Daoy (cell line): Measurements from ENCODE around the gene SRF. TPM values are rescaled to one million over a fixed set of nuclear protein-coding genes. Genes with fewer than 3 reads are reported as not detected.

ENCODE experiments used
- DNase-seq: peaks from one replicate; pipeline ENCODE4 v3.0.0-alpha.2; 2015; ENCODE audit warnings: low read depth
- total RNA-seq: library from RNA; depleted of rRNA; stranded (reverse); fragments of >200 nt; shearing (Covaris generic); gene quantifications from 2 replicates; pipeline ENCODE4 v1.2.3, GENCODE V29; 2014

The SRF gene
- total RNA-seq, 1 experiment from 2014 or later: 27.4 TPM

GRCh38 chr6:43147691-43148477 lies 23.2 kb upstream of the SRF start:
- DNase-seq: no peak

DNA sequence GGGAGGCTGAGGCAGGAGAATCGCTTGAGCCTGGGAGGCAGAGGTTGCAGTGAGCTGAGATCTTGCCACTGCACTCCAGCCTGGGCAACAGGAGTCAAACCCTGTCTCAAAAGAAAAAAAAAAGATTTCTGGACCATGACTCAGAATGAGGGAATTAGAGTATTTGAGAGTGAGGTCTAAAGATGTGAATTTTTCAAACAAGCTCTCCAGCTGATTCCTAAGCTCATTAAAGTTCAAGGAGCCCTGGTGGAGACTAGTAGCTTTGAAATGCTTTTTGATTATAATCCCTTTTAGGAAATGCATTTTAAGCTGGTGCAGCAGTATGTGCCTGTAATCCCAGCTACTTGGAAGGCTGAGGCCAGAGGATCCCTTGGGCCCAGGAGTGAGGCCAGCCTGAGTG lies 21.8 kb upstream of the SRF start:
- no peak for DNase-seq

DNA sequence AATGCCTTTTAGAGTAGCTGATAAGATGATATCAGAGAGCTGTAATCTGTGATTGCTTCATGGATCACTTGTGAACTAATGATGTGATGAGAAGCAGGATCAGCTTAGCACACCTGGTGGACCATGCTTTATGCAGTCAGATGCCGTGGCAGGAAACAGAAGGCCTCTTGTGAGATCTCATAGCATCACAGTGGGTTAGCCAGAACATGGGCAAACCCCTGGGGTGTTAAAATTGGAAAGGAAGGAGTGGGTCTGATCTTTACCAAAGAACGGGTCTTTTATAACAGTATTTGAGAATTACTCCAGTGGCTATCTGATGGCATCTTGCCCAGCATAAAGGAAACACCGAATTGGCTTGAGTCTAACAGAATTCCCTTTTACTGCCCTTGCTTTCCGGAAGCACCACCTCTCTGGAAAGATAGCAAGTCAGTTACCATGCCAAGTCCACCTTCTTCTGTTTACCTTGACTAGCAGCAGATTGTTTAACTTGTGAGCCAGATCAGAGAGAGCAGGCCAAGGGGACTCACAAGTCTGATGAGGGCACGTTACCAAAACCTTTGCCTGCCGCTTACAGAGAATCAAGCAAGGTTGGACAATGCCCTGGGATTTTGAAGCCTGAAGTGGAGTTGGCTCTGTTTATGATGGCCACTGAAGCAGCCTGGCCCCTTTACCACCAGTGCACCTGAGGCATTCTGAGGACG lies 20.9 kb upstream of the SRF start:
- DNase-seq: no peak

GRCh38 chr6:43159599-43159998 lies 11.5 kb upstream of the SRF start:
- no peak for DNase-seq

DNA sequence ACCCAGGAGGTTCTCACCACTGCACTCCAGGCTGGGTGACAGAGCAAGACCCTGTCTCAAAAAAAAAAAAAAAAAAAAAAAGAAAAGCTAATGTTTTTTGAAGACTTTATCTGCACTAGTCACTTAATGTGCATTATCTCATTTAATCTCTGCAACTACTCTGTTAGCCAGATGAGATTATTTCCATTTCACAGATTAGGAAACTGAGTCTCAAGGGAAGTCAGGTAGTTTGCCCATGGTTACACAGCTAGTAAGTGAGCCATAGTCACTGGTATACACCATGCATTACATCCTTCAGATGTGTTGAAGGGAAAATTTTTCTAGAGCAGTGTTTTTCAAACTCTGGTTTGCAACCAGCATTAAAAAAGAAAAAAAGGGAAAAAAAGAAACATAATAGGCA lies 7.2 kb upstream of the SRF start:
- DNase-seq: no peak

DNA sequence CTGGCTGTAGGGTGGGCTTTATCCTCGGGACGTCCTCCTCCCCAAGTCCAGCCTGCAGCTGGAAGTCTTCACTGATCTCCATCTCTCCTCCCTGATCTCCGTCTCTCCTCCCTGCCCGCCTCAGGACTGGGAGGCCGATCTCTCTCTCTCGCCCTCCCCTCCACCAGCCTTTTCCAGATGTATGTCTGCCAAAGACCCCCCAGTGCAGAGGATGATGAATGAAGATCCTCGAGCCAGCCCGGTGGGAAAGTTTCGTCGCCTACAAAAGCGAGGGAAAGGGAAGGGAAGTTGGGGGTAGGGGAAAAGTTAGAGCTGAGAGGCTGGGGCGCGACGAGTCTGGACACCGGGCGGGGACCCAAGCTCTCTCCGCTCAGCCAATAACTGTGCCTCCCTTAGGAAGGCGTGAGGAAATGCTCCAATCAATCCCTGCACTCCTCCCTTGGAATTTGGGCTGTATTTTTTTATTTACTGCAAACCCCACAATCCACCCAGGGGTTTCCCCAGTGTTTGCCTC lies 595 bp upstream of the SRF start:
- no peak for DNase-seq

GRCh38 chr6:43171707-43172103 lies 636 bp downstream of the SRF start:
- DNase-seq: peak; percentile 33

DNA sequence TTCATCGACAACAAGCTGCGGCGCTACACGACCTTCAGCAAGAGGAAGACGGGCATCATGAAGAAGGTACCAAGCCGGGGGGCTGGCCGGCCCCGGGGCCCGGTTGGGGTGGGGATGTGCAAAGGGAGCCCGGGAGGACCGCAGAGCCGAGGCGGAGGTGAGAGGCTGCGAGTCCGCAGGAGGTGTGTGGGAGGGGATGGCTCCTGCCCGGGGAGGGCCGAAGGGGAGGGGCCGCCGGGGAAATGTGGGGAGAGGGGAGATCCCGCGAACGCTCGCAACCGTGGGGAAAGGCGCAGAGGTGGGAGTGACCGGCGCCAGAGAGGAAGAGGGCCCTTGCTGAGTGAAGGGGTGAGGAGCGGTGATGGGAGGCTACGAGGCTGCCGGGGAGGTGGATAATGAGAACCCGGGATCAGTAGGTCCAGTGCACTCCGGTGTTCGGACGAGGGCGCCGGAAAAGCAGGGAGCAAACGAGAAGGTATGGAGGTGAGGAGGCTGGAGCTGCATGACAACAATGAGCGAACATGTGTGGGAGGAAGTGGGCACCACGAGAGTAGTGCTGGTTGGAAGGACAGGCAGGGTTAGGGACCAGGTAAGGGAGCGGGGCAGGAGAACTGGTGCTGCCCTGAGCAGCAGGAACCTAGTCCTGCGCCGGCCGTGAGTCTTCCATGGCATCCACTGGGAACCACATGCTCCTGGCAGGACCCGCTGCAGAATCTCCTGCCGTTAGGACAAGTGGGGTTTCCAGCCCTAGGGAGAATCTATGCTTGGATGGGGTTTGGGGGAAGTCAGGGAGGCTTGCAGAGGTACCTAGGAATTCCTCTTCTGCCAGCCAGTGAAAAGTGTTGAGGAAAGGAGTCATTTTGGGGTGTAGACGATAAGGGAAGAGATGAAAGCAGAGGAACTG lies 1.3 kb downstream of the SRF start:
- DNase-seq: peak; percentile 55

DNA sequence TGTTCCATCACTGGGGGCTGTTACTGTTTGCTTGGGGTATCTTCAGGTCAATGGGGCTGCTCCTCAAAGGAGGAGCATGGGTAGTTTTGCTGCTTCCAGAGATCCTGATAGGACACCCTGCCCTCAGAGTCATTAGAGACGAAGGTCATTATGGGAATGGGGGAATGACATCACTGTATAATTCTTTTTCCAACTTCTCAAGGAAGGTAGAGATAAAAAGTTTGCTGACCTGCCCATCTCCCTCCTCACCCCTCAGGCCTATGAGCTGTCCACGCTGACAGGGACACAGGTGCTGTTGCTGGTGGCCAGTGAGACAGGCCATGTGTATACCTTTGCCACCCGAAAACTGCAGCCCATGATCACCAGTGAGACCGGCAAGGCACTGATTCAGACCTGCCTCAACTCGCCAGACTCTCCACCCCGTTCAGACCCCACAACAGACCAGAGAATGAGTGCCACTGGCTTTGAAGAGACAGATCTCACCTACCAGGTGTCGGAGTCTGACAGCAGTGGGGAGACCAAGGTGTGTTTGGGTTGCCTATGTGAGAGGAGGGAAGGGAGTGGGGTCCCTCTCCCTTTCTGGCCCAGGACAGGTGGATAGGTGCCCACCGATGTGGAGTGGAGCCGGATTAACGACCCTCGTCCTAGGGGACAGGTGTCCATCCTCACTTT lies 2.7 kb downstream of the SRF start:
- DNase-seq: peak; percentile 23

DNA sequence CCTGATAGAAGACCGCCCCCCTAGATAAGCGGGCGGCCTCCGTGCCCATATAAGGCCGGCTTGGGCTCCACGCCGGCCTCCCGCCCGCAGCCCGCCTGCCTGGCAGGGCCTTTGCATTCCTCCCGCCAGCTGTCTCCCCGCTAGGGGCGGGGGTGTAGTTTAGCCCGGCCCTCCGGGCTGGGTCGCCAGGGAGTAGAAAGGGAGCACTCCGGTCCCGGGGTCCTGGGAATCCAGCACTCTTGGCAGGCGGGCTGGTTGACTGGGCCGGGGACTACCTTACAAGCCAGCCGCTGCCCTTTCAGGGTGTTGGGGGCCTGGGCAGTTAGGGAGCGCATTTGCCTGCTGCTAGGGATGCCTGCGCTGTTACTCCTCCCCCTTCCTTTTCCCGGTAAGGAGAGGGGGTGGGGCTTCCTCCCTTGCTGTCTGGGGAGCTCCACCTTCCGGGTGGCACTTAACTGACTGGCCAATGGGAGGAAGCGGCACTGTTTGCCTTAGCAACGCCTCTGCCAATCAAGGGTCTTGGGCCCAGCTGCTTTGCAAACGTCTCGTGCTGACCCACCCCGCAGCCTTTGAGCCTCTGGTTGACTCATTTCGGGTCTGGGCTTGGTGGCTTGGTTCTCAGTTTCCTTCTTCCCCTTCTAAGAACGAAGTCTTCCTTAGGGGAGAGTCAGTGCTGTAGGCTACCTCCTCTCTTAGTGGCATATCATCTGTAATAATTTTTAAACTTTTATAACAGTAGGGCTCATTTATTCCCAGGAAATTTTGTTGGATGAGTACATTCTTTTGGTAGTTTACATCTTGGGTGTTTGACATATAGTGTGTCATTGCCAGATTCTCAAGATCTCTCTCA lies 3.4 kb downstream of the SRF start:
- peak; percentile 100 for DNase-seq

- DNase-seq: no peak
Measured at GRCh38 chr6:43175676-43176422, 4.8 kb downstream of the SRF start.

DNA sequence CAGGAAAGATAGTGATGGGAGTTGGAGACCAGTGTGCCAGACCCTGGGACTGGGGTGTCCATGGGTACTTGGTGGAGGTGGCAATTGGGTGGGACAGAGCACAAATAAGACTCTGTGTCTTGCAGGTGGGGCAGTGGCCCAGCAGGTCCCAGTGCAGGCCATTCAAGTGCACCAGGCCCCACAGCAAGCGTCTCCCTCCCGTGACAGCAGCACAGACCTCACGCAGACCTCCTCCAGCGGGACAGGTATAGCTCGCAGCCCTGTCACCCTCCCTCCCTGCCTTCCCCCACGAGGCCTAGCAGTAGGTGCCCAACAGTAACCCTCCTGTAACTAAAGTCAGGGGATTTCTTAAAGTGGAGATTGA lies 5.3 kb downstream of the SRF start:
- DNase-seq: no peak

DNA sequence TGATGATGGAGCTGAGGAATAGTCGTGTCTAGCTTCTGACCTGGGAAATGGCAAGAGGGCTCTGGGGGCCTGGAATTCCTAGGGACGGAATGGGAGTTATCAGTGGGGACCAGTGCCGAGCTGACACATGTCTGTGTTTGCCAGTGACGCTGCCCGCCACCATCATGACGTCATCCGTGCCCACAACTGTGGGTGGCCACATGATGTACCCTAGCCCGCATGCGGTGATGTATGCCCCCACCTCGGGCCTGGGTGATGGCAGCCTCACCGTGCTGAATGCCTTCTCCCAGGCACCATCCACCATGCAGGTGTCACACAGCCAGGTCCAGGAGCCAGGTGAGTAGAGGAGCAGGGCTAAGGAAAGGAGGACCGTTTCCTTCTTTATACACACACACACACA lies 7.1 kb downstream of the SRF start:
- peak; percentile 24 for DNase-seq

- no peak for DNase-seq
Measured at GRCh38 chr6:43178951-43179830, 8.1 kb downstream of the SRF start.

DNA sequence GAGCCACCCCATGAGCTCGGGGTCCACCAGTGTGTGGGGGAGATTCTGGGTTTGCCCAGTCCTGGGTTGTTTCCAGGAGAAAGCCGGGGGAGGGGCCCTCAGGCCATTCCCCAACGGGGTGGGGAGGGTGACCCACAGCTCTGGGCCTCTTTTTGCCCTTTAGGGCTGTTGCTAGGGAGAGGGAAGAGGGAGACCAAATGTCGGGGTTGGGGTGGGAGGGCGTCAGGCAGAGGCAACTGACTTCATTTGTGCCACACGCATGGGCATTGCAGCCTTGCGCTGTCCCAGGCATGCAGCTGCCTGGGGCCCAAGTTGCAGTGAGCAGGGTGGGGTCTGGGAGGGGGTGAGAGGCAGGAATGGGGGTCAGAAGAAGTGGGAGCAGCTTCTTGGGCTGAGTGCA lies 9.0 kb downstream of the SRF start:
- no peak for DNase-seq

DNA sequence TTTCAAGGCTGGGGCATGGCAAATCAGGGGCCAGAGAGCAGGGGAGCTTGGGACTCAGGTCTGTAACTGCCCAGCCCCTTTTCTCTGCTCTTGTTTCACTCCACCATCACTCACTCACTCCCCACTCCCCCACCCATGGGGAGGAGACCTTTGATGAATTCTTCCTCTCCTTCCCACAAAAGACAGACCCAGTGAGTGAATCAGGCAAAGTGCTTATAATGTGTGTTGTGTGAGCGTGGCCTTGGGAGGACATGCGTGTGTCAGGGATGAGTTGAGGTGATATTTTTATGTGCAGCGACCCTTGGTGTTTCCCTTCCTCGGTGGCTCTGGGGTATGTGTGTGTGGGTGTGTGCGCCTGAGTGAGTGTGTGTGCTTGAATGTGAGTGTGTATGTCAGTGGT lies 9.9 kb downstream of the SRF start:
- no peak for DNase-seq

GRCh38 chr6:43181621-43181941 lies 10.5 kb downstream of the SRF start:
- DNase-seq: no peak

- DNase-seq: peak; percentile 89
Measured at GRCh38 chr6:43181942-43182860, 11.1 kb downstream of the SRF start, which contains the start of gene CUL9. Gene CUL9, plus strand, starts transcription at chr6:43182196. Its CDS starts 2,115 bp downstream, at chr6:43184311.
